IMR-90 (cell line): ENCODE measurements around the gene ZNF581.

Source experiments
- BHLHE40 ChIP-seq: fragments of 150-350 bp; IDR thresholded peaks from 2 replicates; pipeline ENCODE4 v1.6.1; 2016; ENCODE audit warnings: mild to moderate bottlenecking, low read depth, low read length
- CEBPB ChIP-seq: IDR thresholded peaks from 2 replicates; pipeline ENCODE4 v1.6.1; 2012; ENCODE audit warnings: low read depth, low read length, improper control_type of control experiment
- CTCF ChIP-seq: conservative IDR thresholded peaks from 2 replicates; pipeline ENCODE4 v1.5.1; 2012; ENCODE audit warnings: mild to moderate bottlenecking, low read depth, low read length, improper control_type of control experiment
- FOS ChIP-seq: fragments of 150-350 bp; IDR thresholded peaks from 2 replicates; pipeline ENCODE4 v1.6.1; 2016; ENCODE audit warnings: low read depth, low read length
- MXI1 ChIP-seq: IDR thresholded peaks from 2 replicates; pipeline ENCODE4 v1.6.1; 2012; ENCODE audit warnings: low read depth, mild to moderate bottlenecking, low read length, moderate library complexity, borderline replicate concordance
- POLR2A ChIP-seq: IDR thresholded peaks from 2 replicates; pipeline ENCODE4 v1.6.1; 2012; ENCODE audit warnings: mild to moderate bottlenecking, low read depth, low read length
- RAD21 ChIP-seq: IDR thresholded peaks from 2 replicates; pipeline ENCODE4 v1.6.1; 2012; ENCODE audit warnings: low read length, improper control_type of control experiment
- RCOR1 ChIP-seq: IDR thresholded peaks from 2 replicates; pipeline ENCODE4 v1.6.1; 2012; ENCODE audit warnings: mild to moderate bottlenecking, low read length, improper control_type of control experiment; ENCODE audit not compliant: insufficient replicate concordance
- RFX5 ChIP-seq: IDR thresholded peaks from 2 replicates; pipeline ENCODE4 v1.8.0; 2012; ENCODE audit warnings: low read depth, mild to moderate bottlenecking, low read length, moderate library complexity
- SMC3 ChIP-seq: fragments of 150-350 bp; IDR thresholded peaks from 2 replicates; pipeline ENCODE4 v1.6.1; 2016; ENCODE audit warnings: low read depth, mild to moderate bottlenecking, antibody characterized with exemption, low read length, moderate library complexity
- TF ChIP-seq, protein P1 (sequence below): fragments of 150-350 bp; IDR thresholded peaks from 2 replicates; pipeline ENCODE4 v1.6.1; 2017; ENCODE audit warnings: mild to moderate bottlenecking, antibody characterized with exemption, low read length, low read depth

DNA sequence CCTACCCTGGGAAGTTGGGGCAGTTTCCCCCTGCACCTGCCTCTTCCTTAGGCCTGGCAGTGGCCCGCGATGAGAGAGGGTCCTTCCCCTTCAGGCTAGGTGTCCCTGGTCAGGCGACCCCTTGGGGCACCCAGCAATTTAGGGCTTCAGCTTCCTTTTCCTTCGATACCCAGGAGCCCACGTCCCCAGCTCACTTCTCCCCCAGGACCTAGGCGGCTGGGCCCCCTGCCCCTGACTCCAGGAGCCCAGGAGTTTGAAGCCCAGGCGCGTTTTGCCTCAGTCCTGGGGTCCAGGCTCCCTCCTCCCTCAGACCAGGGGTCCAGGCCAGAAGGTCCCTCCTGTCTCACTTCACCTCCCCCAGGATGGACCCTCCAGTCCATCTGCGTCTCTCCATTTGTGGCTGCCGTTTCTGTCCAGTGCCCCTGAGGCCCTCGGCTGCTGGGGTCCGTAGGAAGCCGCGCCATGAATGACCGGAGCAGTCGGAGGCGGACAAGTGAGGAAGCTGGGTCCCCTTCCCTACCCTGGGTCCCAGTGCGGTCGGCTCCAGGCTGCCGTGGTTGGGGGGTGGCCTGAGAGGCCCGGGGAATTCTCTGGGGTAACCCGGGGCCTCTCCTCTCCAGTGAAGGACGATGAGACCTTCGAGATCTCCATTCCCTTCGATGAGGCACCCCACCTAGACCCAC lies 5.3 kb downstream of the ZNF581 start:
- TF ChIP-seq RFX5 (no peak), CTCF (no peak), POLR2A (no peak), SMC3 (no peak), RAD21 (no peak), MXI1 (no peak), FOS (no peak), BHLHE40 (no peak), CEBPB (no peak), RCOR1 (no peak)
- TF ChIP-seq, protein P1, sequence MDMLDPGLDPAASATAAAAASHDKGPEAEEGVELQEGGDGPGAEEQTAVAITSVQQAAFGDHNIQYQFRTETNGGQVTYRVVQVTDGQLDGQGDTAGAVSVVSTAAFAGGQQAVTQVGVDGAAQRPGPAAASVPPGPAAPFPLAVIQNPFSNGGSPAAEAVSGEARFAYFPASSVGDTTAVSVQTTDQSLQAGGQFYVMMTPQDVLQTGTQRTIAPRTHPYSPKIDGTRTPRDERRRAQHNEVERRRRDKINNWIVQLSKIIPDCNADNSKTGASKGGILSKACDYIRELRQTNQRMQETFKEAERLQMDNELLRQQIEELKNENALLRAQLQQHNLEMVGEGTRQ, result no peak
